IMR-90 (cell line): ENCODE measurements around the gene LEUTX. TPM values are rescaled to one million over a fixed set of nuclear protein-coding genes. Genes with fewer than 3 reads are reported as not detected.

Experiments
- ATAC-seq: fragments of 200-7000 bp; cut with Tn5 transposase; 2 replicates; pipeline ENCODE4 v1.9.1; 2020; ENCODE audit warnings: low read depth, mild to moderate bottlenecking, moderate library complexity
- Bru-seq: library from RNA; stranded (reverse); fragments of 400-500 nt; gene quantifications from one replicate; lab custom pipeline; 2021; lab: Mats Ljungman, UMichigan
- BruChase-seq, 2 experiments: library from RNA; stranded (reverse); fragments of 400-500 nt; gene quantifications; one replicate each; lab custom pipeline; 2021; lab: Mats Ljungman, UMichigan
- BruUV-seq: library from RNA; stranded (reverse); fragments of 400-500 nt; replicated peaks from 2 replicates; lab custom pipeline; 2021; lab: Mats Ljungman, UMichigan
- CTCF ChIA-PET: fragments of 300-600 bp; formaldehyde crosslinking; extraction: SDS; loops from one replicate; lab custom pipeline; 2021; ENCODE audit warnings: antibody characterized with exemption; lab: Yijun Ruan, JAX
- POLR2A ChIA-PET: fragments of 300-600 bp; sonication (Branson Sonifier 250); formaldehyde crosslinking; loops from one replicate; lab custom pipeline; 2022; ENCODE audit warnings: antibody characterized with exemption; ENCODE audit not compliant: unreplicated experiment; lab: Charles Lee
- DNase-seq: peaks from one replicate; pipeline ENCODE4 v3.0.0; 2013
- H2AFZ ChIP-seq: replicated peaks from 2 replicates; pipeline ENCODE3; 2013; ENCODE audit warnings: low read length, mild to moderate bottlenecking; ENCODE audit not compliant: poor library complexity
- H2AK5ac ChIP-seq: 2 replicates; pipeline ENCODE4 v1.6.1; 2013; ENCODE audit warnings: low read depth, low read length, inconsistent platforms
- H2AK9ac ChIP-seq: replicated peaks from 2 replicates; pipeline ENCODE3; 2013; ENCODE audit warnings: mild to moderate bottlenecking, low read depth, low read length, moderate library complexity; ENCODE audit not compliant: poor library complexity
- H2BK120ac ChIP-seq: 2 replicates; pipeline ENCODE4 v1.6.1; 2013; ENCODE audit warnings: low read depth, low read length, inconsistent platforms
- H2BK15ac ChIP-seq: 3 replicates; pipeline ENCODE4 v1.6.1; 2013; ENCODE audit warnings: low read depth, low read length, inconsistent platforms
- H2BK20ac ChIP-seq: 2 replicates; pipeline ENCODE4 v1.6.1; 2013; ENCODE audit warnings: low read depth, mild to moderate bottlenecking, inconsistent platforms, low read length, moderate library complexity
- H2BK5ac ChIP-seq: 2 replicates; pipeline ENCODE4 v1.6.1; 2013; ENCODE audit warnings: mild to moderate bottlenecking, low read depth, low read length, inconsistent platforms; ENCODE audit not compliant: poor library complexity, severe bottlenecking
- H3K14ac ChIP-seq: replicated peaks from 2 replicates; pipeline ENCODE4 v1.6.1; 2013; ENCODE audit warnings: low read depth, low read length, inconsistent platforms
- H3K18ac ChIP-seq: 2 replicates; pipeline ENCODE4 v1.6.1; 2013; ENCODE audit warnings: low read depth, low read length, control low read depth
- H3K23ac ChIP-seq: 2 replicates; pipeline ENCODE4 v1.6.1; 2013; ENCODE audit warnings: low read depth, low read length, inconsistent platforms
- H3K27ac ChIP-seq: 2 replicates; pipeline ENCODE4 v1.5.1; 2013; ENCODE audit warnings: mild to moderate bottlenecking, control low read depth, low read length; ENCODE audit not compliant: insufficient read depth
- H3K27me3 ChIP-seq: 2 replicates; pipeline ENCODE4 v1.6.1; 2013; ENCODE audit warnings: low read length; ENCODE audit not compliant: control insufficient read depth, insufficient read depth
- H3K36me3 ChIP-seq: 2 replicates; pipeline ENCODE4 v1.6.1; 2013; ENCODE audit warnings: low read length, mixed read lengths; ENCODE audit not compliant: control insufficient read depth, insufficient read depth
- H3K4ac ChIP-seq: 2 replicates; pipeline ENCODE4 v1.6.1; 2013; ENCODE audit warnings: low read depth, low read length, inconsistent platforms
- H3K4me1 ChIP-seq: 2 replicates; pipeline ENCODE4 v1.6.1; 2013; ENCODE audit warnings: low read length, mixed read lengths; ENCODE audit not compliant: control insufficient read depth, insufficient read depth
- H3K4me2 ChIP-seq: 2 replicates; pipeline ENCODE4 v1.6.1; 2013; ENCODE audit warnings: low read depth, mild to moderate bottlenecking, control low read depth, low read length, moderate library complexity
- H3K4me3 ChIP-seq: 2 replicates; pipeline ENCODE4 v1.5.1; 2013; ENCODE audit warnings: low read depth, mild to moderate bottlenecking, control low read depth, low read length, moderate library complexity; ENCODE audit not compliant: insufficient read depth
- H3K56ac ChIP-seq: 2 replicates; pipeline ENCODE4 v1.6.1; 2013; ENCODE audit warnings: low read length, inconsistent platforms; ENCODE audit not compliant: insufficient read depth; ENCODE audit errors: extremely low read depth
- H3K79me1 ChIP-seq, 2 experiments: 2 replicates each; pipeline ENCODE4 v1.6.1; 2013; ENCODE audit warnings: low read length in 2 of 2, inconsistent platforms in 1 of 2, low read depth in 1 of 2
- H3K9ac ChIP-seq: 2 replicates; pipeline ENCODE4 v1.6.1; 2013; ENCODE audit warnings: low read depth, low read length, control low read depth
- H3K9me1 ChIP-seq: 2 replicates; pipeline ENCODE4 v1.6.1; 2013; ENCODE audit warnings: low read length, inconsistent platforms; ENCODE audit not compliant: insufficient read depth
- H3K9me3 ChIP-seq: 2 replicates; pipeline ENCODE4 v1.6.1; 2013; ENCODE audit warnings: low read length; ENCODE audit not compliant: control insufficient read depth, insufficient read depth
- H4K20me1 ChIP-seq: 2 replicates; pipeline ENCODE4 v1.6.1; 2013; ENCODE audit warnings: low read length, inconsistent platforms; ENCODE audit not compliant: insufficient read depth
- H4K5ac ChIP-seq: 2 replicates; pipeline ENCODE4 v1.6.1; 2013; ENCODE audit warnings: mild to moderate bottlenecking, low read depth, low read length, control low read depth
- H4K8ac ChIP-seq, 2 experiments: 2 replicates each; pipeline ENCODE4 v1.6.1; 2013; ENCODE audit warnings: low read depth in 2 of 2, low read length in 2 of 2, control low read depth in 1 of 2, inconsistent platforms in 1 of 2
- H4K91ac ChIP-seq: 2 replicates; pipeline ENCODE4 v1.6.1; 2013; ENCODE audit warnings: low read depth, low read length, inconsistent platforms; ENCODE audit not compliant: insufficient read depth
- CEBPB ChIP-seq: IDR thresholded peaks from 2 replicates; pipeline ENCODE4 v1.6.1; 2012; ENCODE audit warnings: low read depth, low read length, improper control_type of control experiment
- FOS ChIP-seq: fragments of 150-350 bp; IDR thresholded peaks from 2 replicates; pipeline ENCODE4 v1.6.1; 2016; ENCODE audit warnings: low read depth, low read length
- MAFK ChIP-seq: IDR thresholded peaks from 2 replicates; pipeline ENCODE4 v1.6.1; 2012; ENCODE audit warnings: low read depth, low read length, improper control_type of control experiment
- RAD21 ChIP-seq: IDR thresholded peaks from 2 replicates; pipeline ENCODE4 v1.6.1; 2012; ENCODE audit warnings: low read length, improper control_type of control experiment
- SMC3 ChIP-seq: fragments of 150-350 bp; IDR thresholded peaks from 2 replicates; pipeline ENCODE4 v1.6.1; 2016; ENCODE audit warnings: low read depth, mild to moderate bottlenecking, antibody characterized with exemption, low read length, moderate library complexity
- WGBS, 2 experiments: methylation state at CpG; one replicate each; pipeline versions ENCODE4 v1.1.5 to v1.1.7; 2013; ENCODE audit warnings: missing lambda C conversion rate in 2 of 2; ENCODE audit not compliant: insufficient read length in 1 of 2; ENCODE audit errors: extremely low coverage in 2 of 2; 5-methylcytosine and 5-hydroxymethylcytosine counted together
- dilution Hi-C: fragments of 300-500 bp; cut with HindIII; formaldehyde crosslinking; loops from one replicate; pipeline ENCODE4 v1.14.3; 2018; ENCODE audit warnings: low sequenced_read_pairs; ENCODE audit not compliant: unreplicated experiment
- in situ Hi-C: fragments of 300-500 bp; cut with MboI; formaldehyde crosslinking; loops from 3 replicates; pipeline ENCODE4 v1.14.3; 2019; ENCODE audit warnings: low sequenced_read_pairs, inconsistent platforms, mixed read lengths
- intact Hi-C: fragments of 100-400 bp; cut with micrococcal nuclease; formaldehyde crosslinking; loops from 2 replicates; pipeline ENCODE4 v1.10.0; 2022
- long read RNA-seq: library from polyadenylated mRNA; unstranded; transcript quantifications from one replicate; pipeline ENCODE4 v2.0.0, GENCODE V29; 2021; ENCODE audit not compliant: unreplicated experiment
- polyA plus RNA-seq, 3 experiments: library from polyadenylated mRNA; depleted of rRNA; stranded (reverse); fragments of >200 nt; gene quantifications; 2 replicates each; pipeline ENCODE4 v1.2.3, GENCODE V29; 2012; ENCODE audit warnings: low replicate concordance in 1 of 3
- total RNA-seq: library from RNA; depleted of rRNA; stranded (reverse); fragments of >200 nt; gene quantifications from 2 replicates; pipeline ENCODE4 v1.2.3, GENCODE V29; 2012; rRNA removed
- TF ChIP-seq, protein P1 (sequence below): fragments of 150-350 bp; IDR thresholded peaks from 2 replicates; pipeline ENCODE4 v1.6.1; 2017; ENCODE audit warnings: mild to moderate bottlenecking, antibody characterized with exemption, low read length, low read depth

The LEUTX gene
- total RNA-seq (not detected in 2 replicates), polyA plus RNA-seq (2012; rRNA removed) (not detected in 2 replicates), Bru-seq, nascent RNA (not detected), BruChase-seq, experiment 1, labeled RNA remaining after a 6-hour chase (not detected), BruChase-seq, experiment 2, labeled RNA remaining after a 2-hour chase (not detected)
- not detected in 2 replicates for polyA plus RNA-seq (2012; cell fraction: cytosol; rRNA removed)
- polyA plus RNA-seq (2012; cell fraction: nucleus; rRNA removed; ENCODE audit: low replicate concordance), result not detected in 2 replicates
- long read RNA-seq, result 0 reads

GRCh38 chr19:39778763-39779162 is at the start of gene LEUTX:
LEUTX (plus strand) TSS chr19:39778854; CDS start chr19:39778921, 67 bp downstream.
- Histone ChIP-seq H3K9me1 (no peaks in the 10 kb centered on the region), H3K27ac (no peak within 1 kb of the TSS), H3K14ac (no peak within 1 kb of the TSS), H3K27me3 (peaks cover 3% of the 10 kb centered on the region), H2AK9ac (no peak within 1 kb of the TSS), H2BK15ac (no peak within 1 kb of the TSS), H2BK5ac (no peak within 1 kb of the TSS), H3K23ac (no peak within 1 kb of the TSS), H2BK20ac (no peak within 1 kb of the TSS), H3K4me3 (no peak within 1 kb of the TSS), H3K56ac (no peak within 1 kb of the TSS), H3K36me3 (no peaks in the 10 kb centered on the region), H4K20me1 (no peaks in the 10 kb centered on the region), H3K4me2 (no peak within 1 kb of the TSS), H3K4ac (no peak within 1 kb of the TSS), H3K79me1 (no peaks in the 10 kb centered on the region), H3K9me3 (no peaks in the 10 kb centered on the region), H4K91ac (no peak within 1 kb of the TSS), H3K9ac (no peak within 1 kb of the TSS), H2AK5ac (no peak within 1 kb of the TSS), H2BK120ac (no peak within 1 kb of the TSS), H3K18ac (no peak within 1 kb of the TSS), H4K5ac (no peak within 1 kb of the TSS), H2AFZ (no peak within 1 kb of the TSS), H4K8ac (no peak within 1 kb of the TSS), H3K4me1 (no peaks in the 10 kb centered on the region)
- ATAC-seq (no peak), DNase-seq (no peak)
- intact Hi-C loops (no loop called here), in situ Hi-C loops (no loop called here), dilution Hi-C loops (no loop called here)
- WGBS, 2 experiments, result no CpG with 5 or more reads among the region's 4 CpGs
- ChIA-PET CTCF (no interaction called here), POLR2A (no interaction called here)
- TF ChIP-seq CEBPB (no peak), RAD21 (no peak), MAFK (no peak), SMC3 (no peak), FOS (no peak)
- TF ChIP-seq, protein P1, sequence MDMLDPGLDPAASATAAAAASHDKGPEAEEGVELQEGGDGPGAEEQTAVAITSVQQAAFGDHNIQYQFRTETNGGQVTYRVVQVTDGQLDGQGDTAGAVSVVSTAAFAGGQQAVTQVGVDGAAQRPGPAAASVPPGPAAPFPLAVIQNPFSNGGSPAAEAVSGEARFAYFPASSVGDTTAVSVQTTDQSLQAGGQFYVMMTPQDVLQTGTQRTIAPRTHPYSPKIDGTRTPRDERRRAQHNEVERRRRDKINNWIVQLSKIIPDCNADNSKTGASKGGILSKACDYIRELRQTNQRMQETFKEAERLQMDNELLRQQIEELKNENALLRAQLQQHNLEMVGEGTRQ, result no peak
- no TSS peak for BruUV-seq
